ENCODE results near the gene BTBD9.
"Not testable (repeated sequence)": the region's sequence is repeated elsewhere in the genome, so short reads cannot be mapped to it uniquely, and the experiment has no call there.

BTBD9 gene

DNA sequence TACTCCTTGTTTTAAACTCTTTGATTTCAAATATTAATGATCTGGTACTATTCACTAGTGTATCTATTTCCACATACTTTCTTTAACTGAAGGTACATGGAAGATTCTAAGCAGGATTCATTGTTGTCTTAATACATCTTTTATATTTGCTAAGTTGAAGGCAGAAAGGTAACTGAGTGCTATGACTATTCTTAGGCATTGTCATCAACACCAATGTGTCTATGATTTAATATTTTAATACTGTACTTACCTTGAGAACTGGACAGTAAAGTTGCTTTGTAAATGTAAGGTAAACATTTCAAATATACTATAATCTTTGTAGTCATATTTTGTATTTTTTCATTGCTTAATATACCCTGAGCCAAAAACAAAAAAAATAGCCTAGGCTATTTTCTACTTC lies 8.9 kb upstream of the BTBD9 start:
- no peak for DNase-seq (ENCODE audit: low read depth)

GRCh38 chr6:38646166-38646878 lies 6.6 kb upstream of the BTBD9 start:
- DNase-seq (ENCODE audit: low read depth) = no peak

GRCh38 chr6:38644951-38645350 lies 5.2 kb upstream of the BTBD9 start:
- DNase-seq (ENCODE audit: low read depth) = no peak

DNA sequence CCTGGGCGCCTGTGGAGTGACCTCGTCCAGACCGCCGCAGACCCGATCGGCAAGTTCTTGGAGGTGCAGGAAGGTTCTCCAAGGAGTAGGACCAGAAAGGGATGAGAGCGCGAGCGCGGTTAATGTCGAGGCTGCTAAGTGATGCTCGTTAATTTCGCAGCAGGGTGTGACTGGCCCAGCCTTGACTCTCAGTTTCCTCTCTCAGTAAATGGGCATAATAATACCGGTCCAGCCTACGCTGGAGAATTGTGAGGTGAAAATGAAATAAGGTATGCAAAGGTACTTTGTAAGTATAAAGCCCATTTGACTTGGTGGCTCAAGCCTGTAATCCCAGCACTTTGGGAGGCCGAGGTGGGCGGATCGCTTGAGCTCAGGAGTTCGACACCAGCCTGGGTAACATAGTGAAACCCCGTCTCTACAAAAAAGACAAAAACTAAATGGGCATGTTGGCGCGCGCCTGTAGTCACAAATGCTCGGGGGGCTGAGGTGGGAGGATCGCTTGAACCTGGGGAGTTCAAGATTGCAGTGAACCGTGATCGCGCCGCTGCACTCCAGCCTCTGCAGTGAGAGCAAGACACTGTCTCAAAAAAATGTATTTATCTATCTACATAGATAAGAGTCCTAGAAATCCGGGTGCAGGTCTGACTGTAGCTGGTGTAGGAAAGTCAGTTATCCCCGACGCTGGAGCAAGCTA lies 634 bp upstream of the BTBD9 start:
- DNase-seq (ENCODE audit: low read depth) = no peak

DNA sequence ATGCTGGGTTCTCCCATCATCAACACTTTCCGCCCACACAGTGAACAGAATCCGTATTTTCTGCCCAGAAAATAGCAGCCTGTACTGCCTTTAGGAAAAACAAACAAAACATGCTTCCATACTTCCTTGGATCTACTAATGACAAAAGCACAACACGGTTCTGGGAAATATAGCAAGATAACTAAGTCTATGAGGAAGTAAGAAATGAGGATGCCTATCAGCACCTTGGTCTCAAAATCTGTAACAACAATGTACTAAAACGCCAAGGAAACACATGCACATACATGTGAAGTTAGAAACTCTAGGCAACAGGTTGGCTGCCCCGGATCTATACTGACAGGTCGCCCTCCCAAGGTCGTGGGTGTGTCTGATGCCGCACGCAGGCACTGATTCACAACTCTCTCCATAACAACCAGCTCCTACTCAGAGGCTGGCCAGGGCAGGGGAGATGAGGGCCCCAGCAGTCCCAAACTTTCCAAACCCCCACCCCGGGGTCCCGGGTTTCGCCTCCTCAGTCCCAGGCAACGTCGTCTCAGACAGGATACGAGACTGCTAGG lies 710 bp downstream of the BTBD9 start:
- DNase-seq (ENCODE audit: low read depth) = peak; percentile 53

GRCh38 chr6:38637756-38638155 lies 2.0 kb downstream of the BTBD9 start:
- no peak for DNase-seq (ENCODE audit: low read depth)

GRCh38 chr6:38636027-38636426 lies 3.7 kb downstream of the BTBD9 start:
- DNase-seq (ENCODE audit: low read depth) = no peak

- no peak for DNase-seq (ENCODE audit: low read depth)
These were observed 5.2 kb downstream of the BTBD9 start for GRCh38 chr6:38634518-38634917.

GRCh38 chr6:38632490-38632889 lies 7.2 kb downstream of the BTBD9 start:
- no peak for DNase-seq (ENCODE audit: low read depth)

DNA sequence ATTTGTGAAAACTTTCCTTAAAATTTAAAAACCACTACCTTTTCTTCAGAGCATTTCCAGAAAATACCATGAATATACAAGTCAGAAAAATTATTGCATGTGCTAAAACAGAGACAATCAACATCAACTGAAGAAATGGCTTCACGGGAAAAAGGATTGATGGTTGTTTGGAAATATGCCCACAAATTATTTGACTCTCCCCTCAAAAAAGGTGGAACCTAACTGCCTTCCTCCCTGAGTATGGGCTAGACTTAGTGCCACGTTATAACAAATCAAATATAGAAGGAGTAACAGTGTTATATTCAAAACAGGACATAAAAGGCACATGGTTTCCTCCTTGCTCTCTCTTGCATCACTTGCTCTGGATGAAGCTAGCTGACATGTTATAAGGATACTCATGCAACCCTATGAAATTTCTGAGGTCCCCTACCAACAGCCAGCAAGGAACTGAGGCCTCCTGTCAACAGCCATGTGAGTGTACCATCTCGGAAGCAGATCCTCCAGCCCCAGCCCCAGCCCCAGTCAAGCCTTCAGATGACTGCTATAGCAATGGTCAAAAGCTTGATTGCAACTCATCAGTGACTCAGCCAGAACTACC lies 8.4 kb downstream of the BTBD9 start:
- no peak for DNase-seq (ENCODE audit: low read depth)

GRCh38 chr6:38625217-38625616 lies 14.5 kb downstream of the BTBD9 start:
- DNase-seq (ENCODE audit: low read depth) = no peak

DNA sequence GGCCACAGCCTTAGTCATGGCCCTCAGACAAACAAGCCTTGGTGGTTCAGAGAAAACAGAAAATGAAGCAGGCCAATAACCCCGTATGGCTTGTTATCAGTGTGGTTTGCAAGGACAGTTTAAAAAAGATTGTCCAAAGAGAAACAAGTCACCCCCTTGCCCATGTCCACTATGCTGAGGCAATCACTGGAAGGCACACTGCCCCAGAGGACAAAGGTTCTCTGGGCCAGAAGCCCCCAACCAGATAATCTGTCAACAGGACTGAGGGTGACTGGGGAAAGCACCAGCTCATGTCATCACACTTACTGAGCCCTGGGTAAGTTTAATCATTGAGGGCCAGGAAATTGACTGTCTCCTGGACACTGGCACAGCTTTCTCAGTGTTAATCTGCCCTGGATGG lies 20.4 kb downstream of the BTBD9 start:
- not testable (repeated sequence) for DNase-seq (ENCODE audit: low read depth)

DNA sequence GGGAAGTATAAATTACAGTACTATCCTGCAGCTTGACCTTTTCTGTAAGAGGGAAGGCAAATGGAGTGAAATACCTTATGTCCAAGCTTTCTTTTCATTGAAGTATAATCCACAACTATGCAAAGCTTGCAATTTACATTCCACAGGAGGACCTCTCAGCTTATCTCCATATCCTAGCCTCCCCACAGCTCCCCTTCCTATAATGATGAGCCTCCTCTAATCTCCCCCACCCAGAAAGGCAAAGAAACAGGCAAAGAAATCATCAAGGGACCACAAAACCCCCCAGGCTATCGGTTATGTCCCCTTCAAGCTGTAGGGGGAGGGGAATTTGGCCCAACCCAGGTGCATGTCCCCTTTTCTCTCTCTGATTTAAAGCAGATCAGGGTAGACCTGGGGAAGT lies 21.4 kb downstream of the BTBD9 start:
- DNase-seq (ENCODE audit: low read depth) = not testable (repeated sequence)

DNA sequence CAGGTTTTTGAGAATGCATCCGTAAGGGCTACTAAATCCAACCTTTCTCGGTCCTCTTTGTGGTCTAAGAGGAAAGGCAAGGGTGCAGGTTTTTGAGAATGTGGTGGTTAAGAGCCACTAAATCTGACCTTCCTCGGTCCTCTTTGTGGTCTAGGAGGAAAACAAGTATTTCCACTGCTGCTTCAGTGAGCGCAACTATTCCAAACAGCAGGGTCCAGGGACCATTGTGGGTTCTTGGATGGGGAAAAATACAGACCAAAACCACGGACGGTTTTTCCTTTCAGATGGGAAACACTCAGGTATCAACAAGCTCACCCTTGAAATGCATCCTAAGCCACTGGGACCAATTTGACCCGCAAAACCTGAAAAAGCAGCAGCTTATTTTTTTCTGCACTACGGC lies 21.9 kb downstream of the BTBD9 start:
- no peak for DNase-seq (ENCODE audit: low read depth)

GRCh38 chr6:38612143-38612965 lies 27.4 kb downstream of the BTBD9 start:
- no peak for DNase-seq (ENCODE audit: low read depth)

DNA sequence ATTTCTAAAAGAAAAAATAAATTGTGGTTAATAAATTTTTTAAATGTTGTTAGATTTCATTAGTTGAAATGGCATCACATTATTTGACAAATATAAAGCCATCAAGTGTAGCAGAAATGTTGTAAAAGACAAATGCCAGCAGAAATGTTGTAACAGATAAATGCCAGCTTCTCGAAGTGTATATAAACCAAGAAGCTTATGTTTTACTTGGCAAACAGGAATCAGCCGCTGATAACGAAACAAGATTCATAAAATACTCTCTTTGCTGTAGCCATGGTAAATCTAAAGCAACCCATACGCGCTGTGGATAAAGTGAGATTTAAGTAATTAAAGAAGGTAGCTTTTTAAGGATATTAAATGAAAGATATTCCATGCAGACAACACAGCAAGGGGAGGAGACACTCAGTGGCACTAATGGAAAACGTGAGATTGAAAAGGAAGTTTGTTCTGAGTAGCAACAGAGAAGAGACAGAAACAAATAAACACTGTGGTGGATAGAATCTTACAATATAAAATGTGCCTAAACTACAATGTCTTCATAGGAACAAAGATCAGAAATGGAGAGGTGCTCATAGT lies 29.6 kb downstream of the BTBD9 start:
- DNase-seq (ENCODE audit: low read depth) = no peak

DNA sequence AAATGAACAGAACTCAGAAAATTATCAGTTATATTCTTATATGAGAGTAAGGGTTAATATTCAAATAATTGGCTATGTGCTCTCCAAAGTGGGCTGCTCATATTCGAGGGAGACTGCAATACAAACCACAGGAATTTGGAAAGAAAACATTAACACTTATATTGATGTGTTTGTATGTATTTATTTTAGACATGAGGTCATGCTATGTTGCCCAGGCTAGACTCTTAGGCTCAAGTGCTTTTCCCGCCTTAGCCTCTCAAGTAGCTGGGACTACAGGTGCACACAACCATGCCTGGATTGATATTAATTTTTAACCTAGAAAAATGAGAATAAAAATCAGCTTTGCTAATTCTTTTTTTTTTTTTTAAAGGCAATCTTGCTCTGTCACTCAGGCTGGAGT lies 35.0 kb downstream of the BTBD9 start:
- no peak for DNase-seq (ENCODE audit: low read depth)

GRCh38 chr6:38603966-38604365 lies 35.8 kb downstream of the BTBD9 start:
- DNase-seq (ENCODE audit: low read depth) = no peak

- no peak for DNase-seq (ENCODE audit: low read depth)
These were observed 36.2 kb downstream of the BTBD9 start for GRCh38 chr6:38603496-38603895.

GRCh38 chr6:38599966-38600550 lies 39.7 kb downstream of the BTBD9 start:
- no peak for DNase-seq (ENCODE audit: low read depth)

DNA sequence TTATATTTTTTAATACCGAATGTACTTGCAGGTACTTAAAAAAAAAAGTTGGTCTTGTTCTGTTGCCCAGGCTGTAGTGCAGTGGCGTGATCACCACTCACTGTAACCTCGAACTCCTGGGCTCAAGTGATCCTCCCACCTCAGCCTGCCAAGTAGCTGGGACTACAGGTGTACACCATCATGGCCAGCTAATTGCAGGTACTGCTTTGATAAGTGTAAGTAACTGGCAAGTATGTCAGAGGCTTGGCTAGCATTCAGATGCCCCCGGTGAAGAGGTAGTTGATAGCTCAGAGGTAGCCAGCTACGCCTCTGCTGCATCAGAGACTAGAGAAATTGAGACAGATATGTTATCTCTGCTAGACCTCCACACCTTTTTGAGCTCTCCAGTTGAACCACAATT lies 40.5 kb downstream of the BTBD9 start:
- no peak for DNase-seq (ENCODE audit: low read depth)
